ENCODE measurements around the gene NOS1AP.

Gene NOS1AP

GRCh38 chr1:162029157-162029556 lies 40.3 kb upstream of the NOS1AP start:
- Histone ChIP-seq H3K9ac (ENCODE audit: low read depth, low read length, poor library complexity, severe bottlenecking) (no peak overlapping the region), H4K20me1 (ENCODE audit: insufficient read depth, low read length, poor library complexity, severe bottlenecking) (no peaks in the 10 kb centered on the region), H3K9me3 (ENCODE audit: insufficient read depth, low read depth, low read length) (no peaks in the 10 kb centered on the region), H3F3A (ENCODE audit: low read depth) (no peaks in the 10 kb centered on the region), H3K36me3 (ENCODE audit: insufficient read depth, low read length) (no peaks in the 10 kb centered on the region), H3K4me2 (ENCODE audit: low read depth, low read length, poor library complexity, severe bottlenecking) (no peak overlapping the region), H3K79me2 (ENCODE audit: insufficient read depth, low read length) (no peaks in the 10 kb centered on the region), H3K4me3 (ENCODE audit: low read length, poor library complexity, severe bottlenecking) (no peak overlapping the region), H3K27me3 (ENCODE audit: insufficient read depth, low read length, poor library complexity, severe bottlenecking) (no peaks in the 10 kb centered on the region), H3K9me2 (replicated peaks; ENCODE audit: low read depth, low read length) (no peaks in the 10 kb centered on the region), H2AFZ (ENCODE audit: low read length) (no peak overlapping the region), H3K4me1 (ENCODE audit: insufficient read depth, low read length, poor library complexity, severe bottlenecking) (no peaks in the 10 kb centered on the region)
- TF ChIP-seq EZH2phosphoT487 (IDR thresholded peaks at IDR 0.05; ENCODE audit: borderline replicate concordance) = no peak
- TF ChIP-seq, protein P1, sequence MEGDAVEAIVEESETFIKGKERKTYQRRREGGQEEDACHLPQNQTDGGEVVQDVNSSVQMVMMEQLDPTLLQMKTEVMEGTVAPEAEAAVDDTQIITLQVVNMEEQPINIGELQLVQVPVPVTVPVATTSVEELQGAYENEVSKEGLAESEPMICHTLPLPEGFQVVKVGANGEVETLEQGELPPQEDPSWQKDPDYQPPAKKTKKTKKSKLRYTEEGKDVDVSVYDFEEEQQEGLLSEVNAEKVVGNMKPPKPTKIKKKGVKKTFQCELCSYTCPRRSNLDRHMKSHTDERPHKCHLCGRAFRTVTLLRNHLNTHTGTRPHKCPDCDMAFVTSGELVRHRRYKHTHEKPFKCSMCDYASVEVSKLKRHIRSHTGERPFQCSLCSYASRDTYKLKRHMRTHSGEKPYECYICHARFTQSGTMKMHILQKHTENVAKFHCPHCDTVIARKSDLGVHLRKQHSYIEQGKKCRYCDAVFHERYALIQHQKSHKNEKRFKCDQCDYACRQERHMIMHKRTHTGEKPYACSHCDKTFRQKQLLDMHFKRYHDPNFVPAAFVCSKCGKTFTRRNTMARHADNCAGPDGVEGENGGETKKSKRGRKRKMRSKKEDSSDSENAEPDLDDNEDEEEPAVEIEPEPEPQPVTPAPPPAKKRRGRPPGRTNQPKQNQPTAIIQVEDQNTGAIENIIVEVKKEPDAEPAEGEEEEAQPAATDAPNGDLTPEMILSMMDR (conservative IDR thresholded peaks at IDR 0.05; ENCODE audit: low read length) = no peak

GRCh38 chr1:162030759-162031280 lies 38.7 kb upstream of the NOS1AP start:
- no peaks in the 10 kb centered on the region for H3K27me3 ChIP-seq (ENCODE audit: insufficient read depth, low read length, poor library complexity, severe bottlenecking)
- H3K4me1 ChIP-seq (ENCODE audit: insufficient read depth, low read length, poor library complexity, severe bottlenecking) = no peaks in the 10 kb centered on the region
- H2AFZ ChIP-seq (ENCODE audit: low read length) = no peak overlapping the region
- no peaks in the 10 kb centered on the region for H3F3A ChIP-seq (ENCODE audit: low read depth)
- TF ChIP-seq, protein P1 (conservative IDR thresholded peaks at IDR 0.05; ENCODE audit: low read length) = no peak
- TF ChIP-seq EZH2phosphoT487 (IDR thresholded peaks at IDR 0.05; ENCODE audit: borderline replicate concordance) = no peak
- no peak overlapping the region for H3K4me2 ChIP-seq (ENCODE audit: low read depth, low read length, poor library complexity, severe bottlenecking)
- H4K20me1 ChIP-seq (ENCODE audit: insufficient read depth, low read length, poor library complexity, severe bottlenecking) = no peaks in the 10 kb centered on the region
- no peak overlapping the region for H3K9ac ChIP-seq (ENCODE audit: low read depth, low read length, poor library complexity, severe bottlenecking)
- H3K9me3 ChIP-seq (ENCODE audit: insufficient read depth, low read depth, low read length) = no peaks in the 10 kb centered on the region
- no peaks in the 10 kb centered on the region for H3K79me2 ChIP-seq (ENCODE audit: insufficient read depth, low read length)
- no peaks in the 10 kb centered on the region for H3K36me3 ChIP-seq (ENCODE audit: insufficient read depth, low read length)
- H3K4me3 ChIP-seq (ENCODE audit: low read length, poor library complexity, severe bottlenecking) = no peak overlapping the region
- H3K9me2 ChIP-seq (replicated peaks; ENCODE audit: low read depth, low read length) = no peaks in the 10 kb centered on the region

DNA sequence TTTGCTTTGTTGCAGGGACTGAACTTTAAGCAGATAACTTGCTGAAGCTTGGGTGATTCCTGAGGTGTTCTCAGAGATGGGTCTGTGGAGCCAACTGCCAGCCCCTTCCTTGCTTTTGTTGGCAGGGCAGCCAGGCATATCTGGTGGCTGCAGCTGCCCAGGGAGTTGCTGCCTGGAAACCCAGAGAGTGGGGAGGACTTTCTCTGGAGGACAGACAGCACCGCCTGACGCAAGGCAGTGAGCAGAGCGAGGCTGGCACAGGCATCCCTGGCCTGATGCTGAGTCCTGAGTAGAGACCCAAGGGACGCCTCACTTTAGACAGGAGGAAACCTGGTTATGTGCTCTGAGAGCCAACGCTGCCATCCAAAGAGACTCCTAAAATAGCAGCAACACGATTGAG lies 36.1 kb upstream of the NOS1AP start:
- Histone ChIP-seq H3K4me1 (ENCODE audit: insufficient read depth, low read length, poor library complexity, severe bottlenecking) (no peaks in the 10 kb centered on the region), H3K9me2 (replicated peaks; ENCODE audit: low read depth, low read length) (no peaks in the 10 kb centered on the region), H3K79me2 (ENCODE audit: insufficient read depth, low read length) (no peaks in the 10 kb centered on the region), H3K4me2 (ENCODE audit: low read depth, low read length, poor library complexity, severe bottlenecking) (no peak overlapping the region), H3K27me3 (ENCODE audit: insufficient read depth, low read length, poor library complexity, severe bottlenecking) (no peaks in the 10 kb centered on the region), H3K9ac (ENCODE audit: low read depth, low read length, poor library complexity, severe bottlenecking) (no peak overlapping the region), H3K4me3 (ENCODE audit: low read length, poor library complexity, severe bottlenecking) (no peak overlapping the region), H2AFZ (ENCODE audit: low read length) (no peak overlapping the region), H3K36me3 (ENCODE audit: insufficient read depth, low read length) (no peaks in the 10 kb centered on the region), H3K9me3 (ENCODE audit: insufficient read depth, low read depth, low read length) (no peaks in the 10 kb centered on the region), H4K20me1 (ENCODE audit: insufficient read depth, low read length, poor library complexity, severe bottlenecking) (no peaks in the 10 kb centered on the region), H3F3A (ENCODE audit: low read depth) (no peaks in the 10 kb centered on the region)
- no peak for TF ChIP-seq EZH2phosphoT487 (IDR thresholded peaks at IDR 0.05; ENCODE audit: borderline replicate concordance)
- TF ChIP-seq, protein P1 (conservative IDR thresholded peaks at IDR 0.05; ENCODE audit: low read length) = no peak
